ENCODE results near the gene BRCA1.

The BRCA1 gene

GRCh38 chr17:43039646-43040045 is 85.5 kb downstream of the BRCA1 start:
- DNase-seq (ENCODE audit: low spot score), result no peak
- in situ Hi-C loops (cut with MboI; ENCODE audit: low sequenced_read_pairs, unreplicated experiment), result loop anchor here (25.0 kb wide), 1 partner anchor 273 kb away; no protein-coding TSS in a partner anchor
- TF ChIP-seq, protein P1, sequence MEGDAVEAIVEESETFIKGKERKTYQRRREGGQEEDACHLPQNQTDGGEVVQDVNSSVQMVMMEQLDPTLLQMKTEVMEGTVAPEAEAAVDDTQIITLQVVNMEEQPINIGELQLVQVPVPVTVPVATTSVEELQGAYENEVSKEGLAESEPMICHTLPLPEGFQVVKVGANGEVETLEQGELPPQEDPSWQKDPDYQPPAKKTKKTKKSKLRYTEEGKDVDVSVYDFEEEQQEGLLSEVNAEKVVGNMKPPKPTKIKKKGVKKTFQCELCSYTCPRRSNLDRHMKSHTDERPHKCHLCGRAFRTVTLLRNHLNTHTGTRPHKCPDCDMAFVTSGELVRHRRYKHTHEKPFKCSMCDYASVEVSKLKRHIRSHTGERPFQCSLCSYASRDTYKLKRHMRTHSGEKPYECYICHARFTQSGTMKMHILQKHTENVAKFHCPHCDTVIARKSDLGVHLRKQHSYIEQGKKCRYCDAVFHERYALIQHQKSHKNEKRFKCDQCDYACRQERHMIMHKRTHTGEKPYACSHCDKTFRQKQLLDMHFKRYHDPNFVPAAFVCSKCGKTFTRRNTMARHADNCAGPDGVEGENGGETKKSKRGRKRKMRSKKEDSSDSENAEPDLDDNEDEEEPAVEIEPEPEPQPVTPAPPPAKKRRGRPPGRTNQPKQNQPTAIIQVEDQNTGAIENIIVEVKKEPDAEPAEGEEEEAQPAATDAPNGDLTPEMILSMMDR (IDR thresholded peaks at IDR 0.05; ENCODE audit: borderline replicate concordance, control extremely low read depth, extremely low read depth, insufficient read depth, missing control alignments), result no peak

GRCh38 chr17:43034894-43035293 is 90.3 kb downstream of the BRCA1 start:
- no peak for DNase-seq (ENCODE audit: low spot score)
- TF ChIP-seq, protein P1 (IDR thresholded peaks at IDR 0.05; ENCODE audit: borderline replicate concordance, control extremely low read depth, extremely low read depth, insufficient read depth, missing control alignments), result no peak
- in situ Hi-C loops (cut with MboI; ENCODE audit: low sequenced_read_pairs, unreplicated experiment), result loop anchor here (25.0 kb wide), 1 partner anchor 277 kb away; no protein-coding TSS in a partner anchor

DNA sequence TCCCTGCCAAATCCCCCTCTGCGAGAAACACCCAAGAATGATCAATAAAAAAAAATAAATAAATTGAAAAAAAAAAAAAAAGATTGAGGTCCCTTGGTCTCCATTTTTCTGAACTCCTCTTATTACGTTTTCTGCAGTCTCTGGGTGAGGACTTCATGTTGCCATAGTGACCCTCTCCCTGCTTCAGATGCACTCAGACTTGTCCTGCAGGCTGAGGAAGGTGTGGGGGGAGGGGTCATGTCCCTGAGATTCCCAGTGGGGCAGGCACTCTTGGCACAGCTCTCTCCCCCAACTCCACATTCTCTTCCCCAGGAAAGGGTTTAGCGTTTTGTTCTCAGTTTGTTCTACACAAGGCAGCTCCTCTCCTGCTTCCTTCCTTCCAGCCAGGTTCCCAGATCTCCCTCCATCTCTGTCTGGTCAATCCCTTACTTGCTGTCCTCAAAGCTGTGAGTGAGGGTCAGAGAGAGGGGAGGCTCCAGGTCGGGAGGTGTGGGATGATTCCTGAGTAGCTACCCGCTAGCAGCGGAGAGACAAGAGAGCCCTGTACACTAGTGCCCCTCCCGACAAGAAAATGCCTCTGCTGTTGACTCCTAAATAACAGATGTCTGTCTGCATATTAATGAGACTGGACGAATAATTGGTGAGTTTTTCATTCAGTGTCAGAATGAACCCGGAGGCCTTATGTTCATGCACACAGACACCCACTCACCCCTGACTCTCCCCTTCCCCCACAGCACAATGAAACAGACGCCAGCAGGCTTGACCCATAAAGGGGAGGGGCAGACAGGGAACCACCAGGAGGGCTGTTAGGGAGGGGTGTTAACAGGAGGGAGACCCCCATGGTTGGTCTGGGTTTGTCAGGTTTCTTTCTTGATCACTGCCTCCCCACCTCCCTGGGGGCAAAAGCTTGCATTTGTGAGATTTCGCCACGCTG is 90.9 kb downstream of the BRCA1 start:
- TF ChIP-seq, protein P1 (IDR thresholded peaks at IDR 0.05; ENCODE audit: borderline replicate concordance, control extremely low read depth, extremely low read depth, insufficient read depth, missing control alignments), result no peak
- DNase-seq (ENCODE audit: low spot score), result no peak
- in situ Hi-C loops (cut with MboI; ENCODE audit: low sequenced_read_pairs, unreplicated experiment), result loop anchor here (25.0 kb wide), 1 partner anchor 278 kb away; no protein-coding TSS in a partner anchor

DNA sequence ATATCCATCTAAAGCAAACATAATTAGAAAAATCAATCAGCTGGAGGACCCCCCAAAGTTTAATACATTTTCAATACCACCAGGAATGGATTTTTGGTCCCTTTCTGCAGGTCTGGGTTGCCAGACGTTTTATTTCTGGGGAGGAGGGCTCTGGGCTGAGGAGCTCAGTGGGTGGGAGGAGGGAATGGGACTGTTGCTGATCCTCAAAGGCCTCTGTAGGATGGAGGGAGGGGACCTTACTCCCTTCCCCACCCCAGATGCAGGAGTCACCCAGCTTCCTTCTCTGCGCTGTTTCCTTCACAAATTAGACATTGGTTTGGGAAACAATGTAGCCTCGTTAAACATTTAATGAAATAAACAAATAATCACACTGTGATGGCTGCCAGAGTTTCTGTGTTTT is 93.5 kb downstream of the BRCA1 start:
- no peak for DNase-seq (ENCODE audit: low spot score)
- in situ Hi-C loops (cut with MboI; ENCODE audit: low sequenced_read_pairs, unreplicated experiment), result loop anchor here (25.0 kb wide), 1 partner anchor 281 kb away; no protein-coding TSS in a partner anchor
- TF ChIP-seq, protein P1 (IDR thresholded peaks at IDR 0.05; ENCODE audit: borderline replicate concordance, control extremely low read depth, extremely low read depth, insufficient read depth, missing control alignments), result no peak

DNA sequence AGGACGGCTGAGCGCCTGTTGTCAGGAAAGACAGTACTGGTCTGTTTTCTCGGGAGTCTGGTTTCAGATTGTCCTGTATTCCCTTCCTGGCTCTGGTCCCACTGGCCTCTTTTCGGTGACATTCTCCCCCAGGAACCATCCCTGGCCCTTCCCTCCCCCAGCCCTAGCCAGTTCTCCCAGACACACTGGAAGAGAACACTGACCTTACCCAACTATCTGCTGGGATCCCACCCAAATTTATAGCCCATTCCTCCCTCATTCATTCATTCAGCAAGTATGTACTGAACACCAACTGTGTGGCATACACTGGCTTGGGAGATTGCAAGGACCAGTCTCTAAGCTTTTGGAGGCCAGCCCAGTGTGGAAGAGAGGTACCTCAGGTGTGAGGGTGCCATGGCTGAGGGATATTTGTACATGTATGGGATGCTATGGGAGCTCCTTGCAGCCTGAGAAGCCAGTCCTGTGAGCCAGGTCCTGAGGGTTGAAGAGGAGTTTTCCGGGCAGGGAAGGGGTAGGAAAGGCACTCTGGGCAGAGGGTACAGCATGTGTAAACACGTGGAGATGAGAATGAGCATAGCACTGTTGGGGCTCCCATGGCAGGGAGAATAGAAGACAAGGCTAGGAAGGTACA is 94.9 kb downstream of the BRCA1 start:
- TF ChIP-seq, protein P1 (IDR thresholded peaks at IDR 0.05; ENCODE audit: borderline replicate concordance, control extremely low read depth, extremely low read depth, insufficient read depth, missing control alignments), result no peak
- DNase-seq (ENCODE audit: low spot score), result no peak
- in situ Hi-C loops (cut with MboI; ENCODE audit: low sequenced_read_pairs, unreplicated experiment), result loop anchor here (25.0 kb wide), 1 partner anchor 282 kb away; no protein-coding TSS in a partner anchor

- TF ChIP-seq, protein P1 (IDR thresholded peaks at IDR 0.05; ENCODE audit: borderline replicate concordance, control extremely low read depth, extremely low read depth, insufficient read depth, missing control alignments), result no peak
- DNase-seq (ENCODE audit: low spot score), result no peak
- in situ Hi-C loops (cut with MboI; ENCODE audit: low sequenced_read_pairs, unreplicated experiment), result loop anchor here (25.0 kb wide), 1 partner anchor 284 kb away; no protein-coding TSS in a partner anchor
Measured at GRCh38 chr17:43028221-43028861, 96.8 kb downstream of the BRCA1 start.
